ENCODE measurements around the gene MXD3.
"Not testable (repeated sequence)": the region's sequence is repeated elsewhere in the genome, so short reads cannot be mapped to it uniquely, and the experiment has no call there.

MXD3 gene

DNA sequence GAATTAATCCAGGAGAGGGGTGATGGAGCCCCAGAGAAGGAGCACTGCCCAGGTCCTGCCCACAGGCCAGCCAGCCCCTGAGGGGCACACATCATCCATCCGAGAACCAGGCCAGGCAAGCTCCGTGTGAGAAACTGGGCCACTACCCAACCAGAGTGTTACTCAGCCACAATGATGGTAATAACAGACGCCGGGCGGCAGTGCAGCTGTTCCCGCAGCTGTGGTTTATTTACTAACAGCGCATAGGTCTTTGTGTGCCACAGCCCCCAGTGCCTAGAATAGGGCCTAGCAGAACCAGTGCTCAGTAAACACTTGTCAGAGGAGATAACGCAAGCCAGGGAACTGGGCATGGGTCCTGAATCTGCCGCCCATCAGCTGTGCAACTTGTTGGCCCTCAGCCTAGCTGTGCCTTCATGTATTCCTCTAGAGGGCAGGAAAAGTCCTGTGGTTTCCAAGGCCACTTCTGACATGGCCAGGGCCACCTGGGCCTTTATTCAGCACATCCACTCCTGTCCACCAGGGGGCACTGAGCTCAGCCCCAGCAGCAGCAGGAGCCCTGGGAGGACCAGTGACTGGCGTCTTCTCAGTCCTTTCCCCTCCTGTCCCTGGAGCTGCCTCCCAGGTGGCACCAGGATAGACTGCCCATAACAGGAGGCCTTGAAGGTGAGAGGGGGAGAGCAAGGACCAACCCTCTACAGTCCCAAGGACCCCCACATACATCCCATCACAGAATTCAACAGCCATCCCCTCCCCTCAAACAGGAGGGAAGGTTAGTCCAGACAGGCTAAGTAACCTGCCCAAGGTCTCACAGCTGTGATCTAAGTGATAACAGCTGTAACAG is 2.1 kb downstream of the MXD3 start:
- no peaks in the 10 kb centered on the region for H3K9me3 Mint-ChIP-seq

DNA sequence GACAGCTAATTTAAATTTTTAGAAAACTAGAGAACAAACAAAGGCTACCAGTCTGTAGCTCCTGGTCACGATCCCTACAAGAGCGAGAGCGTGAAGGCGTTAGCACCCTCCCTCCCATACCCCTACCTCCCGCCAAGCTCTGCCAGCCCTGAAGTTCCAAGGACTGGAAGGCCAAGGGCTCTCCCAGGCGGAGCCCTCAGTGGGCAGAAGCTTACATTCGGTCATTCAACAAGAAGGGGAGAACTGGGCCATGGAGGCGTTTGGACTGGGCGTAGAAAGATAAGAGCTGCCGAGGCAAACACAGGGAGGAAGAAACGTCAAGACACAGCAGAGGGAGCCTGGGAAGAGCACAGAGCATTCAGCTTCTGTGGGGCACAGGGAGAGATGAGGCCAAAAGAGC is 3.0 kb downstream of the MXD3 start:
- peak overlapping the region; percentile 52 to 85 (median 79) for H3K4me3 Mint-ChIP-seq
- TF ChIP-seq, protein P1, sequence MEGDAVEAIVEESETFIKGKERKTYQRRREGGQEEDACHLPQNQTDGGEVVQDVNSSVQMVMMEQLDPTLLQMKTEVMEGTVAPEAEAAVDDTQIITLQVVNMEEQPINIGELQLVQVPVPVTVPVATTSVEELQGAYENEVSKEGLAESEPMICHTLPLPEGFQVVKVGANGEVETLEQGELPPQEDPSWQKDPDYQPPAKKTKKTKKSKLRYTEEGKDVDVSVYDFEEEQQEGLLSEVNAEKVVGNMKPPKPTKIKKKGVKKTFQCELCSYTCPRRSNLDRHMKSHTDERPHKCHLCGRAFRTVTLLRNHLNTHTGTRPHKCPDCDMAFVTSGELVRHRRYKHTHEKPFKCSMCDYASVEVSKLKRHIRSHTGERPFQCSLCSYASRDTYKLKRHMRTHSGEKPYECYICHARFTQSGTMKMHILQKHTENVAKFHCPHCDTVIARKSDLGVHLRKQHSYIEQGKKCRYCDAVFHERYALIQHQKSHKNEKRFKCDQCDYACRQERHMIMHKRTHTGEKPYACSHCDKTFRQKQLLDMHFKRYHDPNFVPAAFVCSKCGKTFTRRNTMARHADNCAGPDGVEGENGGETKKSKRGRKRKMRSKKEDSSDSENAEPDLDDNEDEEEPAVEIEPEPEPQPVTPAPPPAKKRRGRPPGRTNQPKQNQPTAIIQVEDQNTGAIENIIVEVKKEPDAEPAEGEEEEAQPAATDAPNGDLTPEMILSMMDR (IDR thresholded peaks at IDR 0.05; ENCODE audit: unreplicated experiment in 3 of 3): no peak
- H3K36me3 Mint-ChIP-seq (ENCODE audit: low read depth): peaks cover 25% of the 10 kb centered on the region
- H3K4me1 Mint-ChIP-seq: peaks cover 45% of the 10 kb centered on the region
- peak overlapping the region in 1 of 3 experiments; percentile 8 for H3K27ac Mint-ChIP-seq
- H3K9me3 Mint-ChIP-seq: no peaks in the 10 kb centered on the region
- no peaks in the 10 kb centered on the region for H3K27me3 Mint-ChIP-seq (ENCODE audit: low read depth)

More for the DNA sequence above, 2.1 kb downstream of the MXD3 start:
- Mint-ChIP-seq H3K4me1 (peaks cover 37% of the 10 kb centered on the region), H3K27me3 (ENCODE audit: low read depth) (no peaks in the 10 kb centered on the region), H3K27ac (peak overlapping the region in 2 of 3 experiments; percentile 8 to 9), H3K4me3 (peak overlapping the region; percentile 75 to 85 (median 79)), H3K36me3 (ENCODE audit: low read depth) (peaks cover 21% of the 10 kb centered on the region)
- TF ChIP-seq, protein P1 (IDR thresholded peaks at IDR 0.05; ENCODE audit: unreplicated experiment in 3 of 3): peak; percentile 72 to 82 (median 72)

DNA sequence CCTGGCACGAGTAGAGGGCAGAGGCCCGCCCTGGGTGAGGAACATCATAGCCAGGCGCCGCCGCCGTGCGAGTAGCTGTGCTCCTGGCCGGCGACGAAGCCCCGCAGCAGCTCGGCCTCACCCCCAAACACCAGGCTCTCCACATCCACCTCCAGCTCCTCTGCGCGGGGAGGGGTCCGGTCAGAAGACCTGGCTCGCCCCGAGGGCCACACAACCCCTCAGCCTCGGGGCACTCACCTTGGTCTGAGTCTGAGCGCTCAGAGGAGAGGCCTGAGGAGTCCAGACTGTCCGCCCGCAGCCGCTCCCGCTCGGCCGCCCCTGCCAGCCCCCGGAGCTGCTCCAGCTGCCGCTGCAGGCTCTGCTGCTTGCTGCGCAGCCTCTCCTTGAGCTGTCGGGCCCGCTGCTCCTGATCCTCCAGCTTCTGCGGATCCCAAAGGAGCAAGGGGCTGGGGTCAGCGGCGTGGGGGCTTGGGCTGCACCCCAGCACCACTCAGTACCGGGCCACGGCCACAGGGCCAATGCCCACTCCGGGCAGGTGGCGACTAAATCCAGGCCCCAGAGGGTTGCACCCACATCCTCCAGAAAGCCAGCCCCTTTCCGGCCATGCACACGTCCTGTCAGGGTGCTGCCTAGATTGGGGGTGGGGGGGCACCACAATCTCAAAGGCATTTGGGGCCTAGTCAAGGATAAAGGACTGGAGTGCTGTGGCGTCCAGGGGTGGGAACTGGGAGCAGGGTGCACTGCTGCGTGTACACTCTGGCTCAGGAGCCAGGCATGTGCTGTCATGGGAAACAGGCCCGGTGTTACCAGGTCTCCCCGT is 3.9 kb downstream of the MXD3 start:
- no peaks in the 10 kb centered on the region for H3K27me3 Mint-ChIP-seq (ENCODE audit: low read depth)
- TF ChIP-seq, protein P1 (IDR thresholded peaks at IDR 0.05; ENCODE audit: unreplicated experiment in 3 of 3): no peak
- no peak overlapping the region for H3K27ac Mint-ChIP-seq
- peaks cover 45% of the 10 kb centered on the region for H3K4me1 Mint-ChIP-seq
- peaks cover 25% of the 10 kb centered on the region for H3K36me3 Mint-ChIP-seq (ENCODE audit: low read depth)
- no peak overlapping the region for H3K4me3 Mint-ChIP-seq
- H3K9me3 Mint-ChIP-seq: no peaks in the 10 kb centered on the region

DNA sequence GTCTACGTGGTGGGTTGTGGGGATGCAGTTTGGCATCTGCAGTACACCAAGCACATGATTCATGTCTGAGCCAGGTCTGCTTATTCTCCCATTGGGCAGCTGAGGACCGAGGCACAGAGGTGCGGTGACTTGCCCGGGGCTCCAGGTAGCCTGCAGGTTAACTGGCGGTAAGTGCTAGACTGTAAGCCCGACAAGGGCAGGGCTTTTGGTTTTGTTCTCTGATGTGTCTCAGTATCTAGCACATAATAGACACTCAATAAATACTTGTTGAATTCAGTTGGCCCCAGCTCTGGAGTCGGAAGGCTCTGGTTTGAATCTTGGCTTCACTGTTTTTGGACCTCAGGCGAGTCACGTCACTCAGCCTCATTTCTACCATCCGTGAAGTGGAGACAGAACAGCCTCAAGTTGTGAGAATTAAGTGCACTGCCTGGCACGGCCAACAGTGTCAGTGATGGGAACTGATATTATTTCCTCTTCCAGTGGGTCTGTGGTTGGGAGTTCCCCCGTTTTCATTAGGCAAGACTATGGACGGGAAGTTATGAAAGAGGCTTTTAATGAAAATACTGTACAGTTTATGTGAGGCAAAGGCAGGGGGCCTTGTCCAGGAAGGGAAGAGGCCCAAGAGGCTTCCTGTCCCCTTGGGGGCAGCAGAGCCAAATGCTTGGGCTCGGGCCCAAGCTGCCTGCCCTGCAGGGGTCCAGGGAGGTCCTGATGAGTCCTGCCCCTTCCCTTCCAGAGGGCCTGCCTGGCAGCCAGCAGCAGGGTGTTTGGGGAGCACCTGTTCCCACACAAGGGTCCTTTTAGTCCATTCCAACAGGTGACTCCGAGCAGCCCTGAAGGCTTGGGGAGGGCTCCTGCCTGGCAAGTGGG is 4.8 kb downstream of the MXD3 start:
- Mint-ChIP-seq H3K36me3 (ENCODE audit: low read depth) (peaks cover 25% of the 10 kb centered on the region), H3K4me3 (peak overlapping the region; percentile 43 to 75 (median 74))

DNA sequence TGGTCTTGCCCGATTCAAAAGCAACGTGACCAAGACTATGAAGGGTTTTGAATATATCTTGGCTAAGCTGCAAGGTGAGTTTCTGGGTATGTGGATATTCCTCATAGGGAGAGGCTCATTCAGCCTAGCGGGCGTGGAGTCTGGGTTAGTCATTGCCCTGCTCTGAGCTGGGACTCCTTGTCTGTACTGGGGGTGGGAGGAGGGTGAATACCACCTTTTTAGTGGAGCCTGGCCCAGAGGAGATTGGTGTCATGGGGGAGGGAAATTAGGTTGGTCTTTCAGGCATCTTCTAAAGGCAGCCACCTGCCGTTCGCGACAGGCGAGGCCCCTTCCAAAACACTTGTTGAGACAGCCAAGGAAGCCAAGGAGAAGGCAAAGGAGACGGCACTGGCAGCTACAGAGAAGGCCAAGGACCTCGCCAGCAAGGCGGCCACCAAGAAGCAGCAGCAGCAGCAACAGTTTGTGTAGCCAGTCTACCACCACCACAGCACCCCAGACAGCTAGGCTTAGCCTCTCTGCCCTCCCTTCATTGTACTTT is 5.5 kb downstream of the MXD3 start:
- Mint-ChIP-seq H3K36me3 (ENCODE audit: low read depth) (peaks cover 25% of the 10 kb centered on the region), H3K4me3 (peak overlapping the region; percentile 72 to 97 (median 95)), H3K4me1 (peaks cover 53% of the 10 kb centered on the region), H3K27ac (peak overlapping the region in 1 of 3 experiments; percentile 12)
- not testable (repeated sequence) for H3K9me3 Mint-ChIP-seq; H3K27me3 Mint-ChIP-seq (ENCODE audit: low read depth)

More for the DNA sequence above, 4.8 kb downstream of the MXD3 start:
- H3K4me1 Mint-ChIP-seq: peaks cover 52% of the 10 kb centered on the region
- H3K9me3 Mint-ChIP-seq: no peaks in the 10 kb centered on the region
- H3K27me3 Mint-ChIP-seq (ENCODE audit: low read depth): no peaks in the 10 kb centered on the region
- H3K27ac Mint-ChIP-seq: no peak overlapping the region
- TF ChIP-seq, protein P1 (IDR thresholded peaks at IDR 0.05; ENCODE audit: unreplicated experiment in 3 of 3): no peak
